ENCODE measurements around the gene CYP27B1.

The CYP27B1 gene

DNA sequence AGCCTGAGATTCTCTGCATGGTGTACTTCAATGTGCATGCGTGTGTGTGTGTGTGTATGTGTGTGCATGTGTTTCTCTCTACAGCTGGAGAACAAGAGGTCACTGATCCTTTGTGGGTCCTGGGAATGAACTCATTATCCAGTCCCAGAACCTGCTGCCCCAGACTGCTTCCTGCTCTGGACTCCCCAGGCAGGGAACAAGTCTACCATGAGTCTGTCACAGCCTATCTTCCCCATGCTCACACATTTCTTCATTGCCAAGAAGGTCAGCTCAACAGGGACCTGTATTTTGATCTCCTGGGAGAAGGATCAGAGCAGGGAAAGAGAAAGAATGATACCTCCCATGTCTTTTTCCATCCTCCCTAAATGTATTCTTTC is 25.5 kb downstream of the CYP27B1 start:
- no peak overlapping the region for H3K27ac ChIP-seq (ENCODE audit: poor library complexity, severe bottlenecking)
- H3K4me3 ChIP-seq (ENCODE audit: severe bottlenecking): no peak overlapping the region
- H3K36me3 ChIP-seq (ENCODE audit: low read depth): peaks cover 4% of the 10 kb centered on the region
- TF ChIP-seq, protein P1, sequence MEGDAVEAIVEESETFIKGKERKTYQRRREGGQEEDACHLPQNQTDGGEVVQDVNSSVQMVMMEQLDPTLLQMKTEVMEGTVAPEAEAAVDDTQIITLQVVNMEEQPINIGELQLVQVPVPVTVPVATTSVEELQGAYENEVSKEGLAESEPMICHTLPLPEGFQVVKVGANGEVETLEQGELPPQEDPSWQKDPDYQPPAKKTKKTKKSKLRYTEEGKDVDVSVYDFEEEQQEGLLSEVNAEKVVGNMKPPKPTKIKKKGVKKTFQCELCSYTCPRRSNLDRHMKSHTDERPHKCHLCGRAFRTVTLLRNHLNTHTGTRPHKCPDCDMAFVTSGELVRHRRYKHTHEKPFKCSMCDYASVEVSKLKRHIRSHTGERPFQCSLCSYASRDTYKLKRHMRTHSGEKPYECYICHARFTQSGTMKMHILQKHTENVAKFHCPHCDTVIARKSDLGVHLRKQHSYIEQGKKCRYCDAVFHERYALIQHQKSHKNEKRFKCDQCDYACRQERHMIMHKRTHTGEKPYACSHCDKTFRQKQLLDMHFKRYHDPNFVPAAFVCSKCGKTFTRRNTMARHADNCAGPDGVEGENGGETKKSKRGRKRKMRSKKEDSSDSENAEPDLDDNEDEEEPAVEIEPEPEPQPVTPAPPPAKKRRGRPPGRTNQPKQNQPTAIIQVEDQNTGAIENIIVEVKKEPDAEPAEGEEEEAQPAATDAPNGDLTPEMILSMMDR (IDR thresholded peaks at IDR 0.05; ENCODE audit: poor library complexity, severe bottlenecking): no peak
- DNase-seq (ENCODE audit: low spot score) (no peak), ATAC-seq (ENCODE audit: low read depth) (no peak)
- peaks cover 38% of the 10 kb centered on the region for H3K27me3 ChIP-seq (ENCODE audit: insufficient read depth, poor library complexity, severe bottlenecking)
- peaks cover 9% of the 10 kb centered on the region for H3K4me1 ChIP-seq (ENCODE audit: insufficient read depth, poor library complexity, severe bottlenecking)
- H3K9me3 ChIP-seq (ENCODE audit: severe bottlenecking): no peaks in the 10 kb centered on the region

DNA sequence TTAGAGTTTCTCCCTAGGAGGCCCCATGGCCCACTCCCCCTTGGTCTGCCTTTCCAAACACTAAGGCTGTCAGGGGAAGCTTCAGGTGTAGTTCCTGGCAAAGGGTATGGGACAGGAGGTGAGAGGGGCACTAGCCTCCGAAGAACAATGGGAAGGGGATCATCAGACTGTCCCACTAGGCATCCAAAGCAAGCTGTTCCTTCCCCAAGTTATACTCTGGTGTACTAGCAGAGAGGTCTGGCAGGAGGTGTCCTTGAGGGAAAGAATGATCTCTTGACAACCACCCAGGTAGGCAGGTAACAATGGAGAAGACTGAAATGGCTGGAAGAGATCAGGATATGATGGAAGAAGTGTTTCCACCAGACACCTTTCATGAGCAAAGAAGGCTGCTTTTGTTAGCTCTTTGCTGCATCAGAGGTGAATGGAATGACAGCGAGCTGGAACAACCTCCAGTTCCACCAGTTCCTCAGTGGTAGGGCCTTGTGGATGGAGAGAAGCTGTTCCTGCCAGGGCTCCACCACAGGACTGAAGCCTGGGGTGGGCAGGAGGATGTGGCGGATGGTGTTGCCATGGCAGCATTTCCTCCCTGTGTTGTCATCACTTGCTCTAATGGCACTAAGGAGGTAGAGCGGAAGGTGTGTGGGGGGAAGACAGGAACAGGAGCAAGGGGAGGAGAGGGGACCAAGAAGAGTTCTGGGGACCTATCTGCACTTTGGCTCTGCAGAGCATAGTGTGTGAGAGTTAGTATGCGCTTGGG is 26.0 kb downstream of the CYP27B1 start:
- DNase-seq (ENCODE audit: low spot score) (no peak), ATAC-seq (ENCODE audit: low read depth) (no peak)
- Histone ChIP-seq H3K27ac (ENCODE audit: poor library complexity, severe bottlenecking) (no peak overlapping the region), H3K4me3 (ENCODE audit: severe bottlenecking) (no peak overlapping the region), H3K4me1 (ENCODE audit: insufficient read depth, poor library complexity, severe bottlenecking) (peaks cover 7% of the 10 kb centered on the region), H3K36me3 (ENCODE audit: low read depth) (no peaks in the 10 kb centered on the region), H3K9me3 (ENCODE audit: severe bottlenecking) (no peaks in the 10 kb centered on the region), H3K27me3 (ENCODE audit: insufficient read depth, poor library complexity, severe bottlenecking) (peaks cover 44% of the 10 kb centered on the region)
- TF ChIP-seq, protein P1 (IDR thresholded peaks at IDR 0.05; ENCODE audit: poor library complexity, severe bottlenecking): no peak

DNA sequence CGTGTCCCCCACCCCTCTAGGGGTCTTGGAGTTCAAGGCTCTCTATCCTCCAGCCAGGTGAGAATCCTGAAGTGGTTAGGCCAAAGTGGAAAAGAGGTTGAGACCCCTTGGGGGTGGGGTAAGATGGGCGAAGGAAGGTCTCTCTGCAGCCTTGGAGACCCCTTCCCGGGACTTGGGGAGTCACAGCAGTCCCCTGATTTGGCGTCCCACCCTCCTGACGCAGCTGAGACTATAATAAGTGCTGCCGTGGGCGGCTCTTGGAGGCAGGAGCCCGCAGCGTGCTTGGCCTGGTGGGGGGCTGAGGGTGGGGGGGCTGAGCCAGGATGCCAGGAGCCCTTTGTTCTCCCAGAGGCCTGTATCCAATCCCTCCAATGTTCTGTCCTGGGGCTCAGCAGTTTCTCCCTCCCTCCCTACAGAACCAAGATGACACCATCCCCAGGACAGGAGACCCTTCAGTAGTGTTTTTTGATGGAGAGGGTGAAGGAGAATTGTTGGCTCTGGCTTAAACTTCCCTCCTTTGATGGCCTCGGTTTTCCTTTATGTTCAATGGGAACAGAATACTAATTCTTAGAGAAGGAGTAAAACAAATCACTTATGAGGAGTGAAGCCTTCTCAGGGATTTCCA is 26.9 kb downstream of the CYP27B1 start:
- no peak overlapping the region for H3K27ac ChIP-seq (ENCODE audit: poor library complexity, severe bottlenecking)
- H3K36me3 ChIP-seq (ENCODE audit: low read depth): no peaks in the 10 kb centered on the region
- H3K9me3 ChIP-seq (ENCODE audit: severe bottlenecking): no peaks in the 10 kb centered on the region
- TF ChIP-seq, protein P1 (IDR thresholded peaks at IDR 0.05; ENCODE audit: poor library complexity, severe bottlenecking): no peak
- peaks cover 6% of the 10 kb centered on the region for H3K4me1 ChIP-seq (ENCODE audit: insufficient read depth, poor library complexity, severe bottlenecking)
- peaks cover 52% of the 10 kb centered on the region for H3K27me3 ChIP-seq (ENCODE audit: insufficient read depth, poor library complexity, severe bottlenecking)
- DNase-seq (ENCODE audit: low spot score) (no peak), ATAC-seq (ENCODE audit: low read depth) (no peak)
- no peak overlapping the region for H3K4me3 ChIP-seq (ENCODE audit: severe bottlenecking)

DNA sequence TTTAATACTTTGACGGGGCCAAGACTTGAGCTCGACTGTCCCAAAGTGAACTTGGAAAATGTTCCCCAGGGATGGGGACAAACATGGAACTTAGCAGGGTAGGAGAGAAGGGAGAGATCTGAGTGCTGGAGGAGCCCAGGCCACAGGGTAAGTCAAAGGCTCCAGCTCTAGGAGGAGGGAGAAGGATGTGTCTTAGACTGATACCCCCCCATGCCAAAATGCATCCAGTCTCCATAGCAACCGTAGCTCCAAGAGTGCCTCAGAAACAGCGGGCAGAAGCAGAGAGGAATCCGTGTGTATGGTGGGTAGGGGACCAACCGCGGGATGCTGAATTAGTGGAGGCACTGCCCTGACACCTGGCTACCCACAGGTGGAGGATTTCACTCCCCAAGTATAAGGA is 27.5 kb downstream of the CYP27B1 start:
- Histone ChIP-seq H3K27ac (ENCODE audit: poor library complexity, severe bottlenecking) (no peak overlapping the region), H3K4me3 (ENCODE audit: severe bottlenecking) (no peak overlapping the region), H3K27me3 (ENCODE audit: insufficient read depth, poor library complexity, severe bottlenecking) (peaks cover 53% of the 10 kb centered on the region), H3K36me3 (ENCODE audit: low read depth) (no peaks in the 10 kb centered on the region), H3K4me1 (ENCODE audit: insufficient read depth, poor library complexity, severe bottlenecking) (peaks cover 6% of the 10 kb centered on the region), H3K9me3 (ENCODE audit: severe bottlenecking) (no peaks in the 10 kb centered on the region)
- DNase-seq (ENCODE audit: low spot score) (no peak), ATAC-seq (ENCODE audit: low read depth) (no peak)
- TF ChIP-seq, protein P1 (IDR thresholded peaks at IDR 0.05; ENCODE audit: poor library complexity, severe bottlenecking): no peak

Measured in RWPE2 (cell line).